Measurements from ENCODE around the gene PGAM1.

PGAM1 gene

DNA sequence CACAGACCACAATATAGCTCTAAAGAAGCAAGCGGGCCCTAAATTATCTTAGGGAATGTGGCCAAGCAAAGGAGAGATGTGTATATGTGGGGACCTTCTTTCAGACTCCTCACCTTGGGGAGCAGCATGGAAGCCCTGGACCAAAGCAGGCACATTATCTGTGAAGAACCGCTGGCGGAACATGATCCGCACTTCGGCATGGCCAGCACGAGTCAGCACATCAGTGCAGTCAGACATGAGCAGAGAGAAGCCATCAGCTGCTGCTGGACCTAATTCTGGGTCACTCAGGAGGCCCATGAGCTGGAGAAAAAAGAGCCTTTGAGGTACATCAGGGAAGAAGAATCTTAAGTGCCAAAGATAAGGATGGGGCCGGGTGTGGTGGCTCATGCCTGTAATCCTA is 33.9 kb downstream of the PGAM1 start:
- H3K18ac ChIP-seq (ENCODE audit: low read length), result no peak overlapping the region
- peaks cover 2% of the 10 kb centered on the region for H3K79me1 ChIP-seq (ENCODE audit: low read depth, low read length)
- H3K36me3 ChIP-seq (replicated peaks in 1 of 2; ENCODE audit: control insufficient read depth in 2 of 2, insufficient read depth in 2 of 2, low read length in 2 of 2), result peaks cover 63 to 99% of the 10 kb centered on the region in 2 donors
- no peaks in the 10 kb centered on the region for H3K4me1 ChIP-seq (ENCODE audit: control insufficient read depth in 2 of 2, insufficient read depth in 1 of 2, low read depth in 1 of 2, low read length in 2 of 2)
- no peak overlapping the region for H2BK12ac ChIP-seq (ENCODE audit: low read length)
- H2BK5ac ChIP-seq (ENCODE audit: low read length), result no peak overlapping the region
- no peak overlapping the region for H2BK120ac ChIP-seq (ENCODE audit: low read depth, low read length)
- WGBS, 2 donors (ENCODE audit: extremely low coverage in 2 of 2, insufficient read length in 2 of 2, insufficient replicate concordance in 1 of 2), result no CpG with 5 or more reads among the region's 7 CpGs
- no peak overlapping the region for H2AK5ac ChIP-seq (ENCODE audit: low read depth, low read length)
- no peak overlapping the region for H3K9ac ChIP-seq (ENCODE audit: low read depth, low read length, poor library complexity)
- no peaks in the 10 kb centered on the region for H3K27me3 ChIP-seq (ENCODE audit: control insufficient read depth in 3 of 3, insufficient read depth in 3 of 3, low read depth in 1 of 3, low read length in 3 of 3)
- no peak for DNase-seq (ENCODE audit: low spot score)
- H2AFZ ChIP-seq (ENCODE audit: low read length), result no peak overlapping the region
- H3K9me3 ChIP-seq (replicated peaks in 1 of 2; ENCODE audit: control insufficient read depth in 2 of 2, insufficient read depth in 1 of 2, low read depth in 1 of 2, low read length in 2 of 2), result no peaks in the 10 kb centered on the region
- no peak overlapping the region for H3K14ac ChIP-seq (ENCODE audit: low read length)
- no peak overlapping the region for H3K27ac ChIP-seq (replicated peaks; ENCODE audit: low read length)
- H3K4ac ChIP-seq (ENCODE audit: low read length), result no peak overlapping the region
- H2BK15ac ChIP-seq (ENCODE audit: low read length), result no peak overlapping the region
- no peak overlapping the region for H4K91ac ChIP-seq (ENCODE audit: low read depth, low read length, poor library complexity)
- no peak overlapping the region for H3K23ac ChIP-seq (ENCODE audit: low read depth, low read length, poor library complexity)
- H3K4me2 ChIP-seq (ENCODE audit: insufficient read depth, low read length, poor library complexity, severe bottlenecking), result no peak overlapping the region
- H3K4me3 ChIP-seq (ENCODE audit: low read length in 2 of 2), result no peak overlapping the region
- H4K8ac ChIP-seq (ENCODE audit: low read depth, low read length), result no peak overlapping the region

- H4K8ac ChIP-seq (ENCODE audit: low read depth, low read length), result no peak overlapping the region
- H3K4me1 ChIP-seq (ENCODE audit: control insufficient read depth in 2 of 2, insufficient read depth in 1 of 2, low read depth in 1 of 2, low read length in 2 of 2), result no peaks in the 10 kb centered on the region
- H3K23ac ChIP-seq (ENCODE audit: low read depth, low read length, poor library complexity), result no peak overlapping the region
- no peak overlapping the region for H3K18ac ChIP-seq (ENCODE audit: low read length)
- H3K27ac ChIP-seq (replicated peaks; ENCODE audit: low read length), result no peak overlapping the region
- no peak overlapping the region for H3K4me3 ChIP-seq (ENCODE audit: low read length in 2 of 2)
- H2AFZ ChIP-seq (ENCODE audit: low read length), result no peak overlapping the region
- H3K4ac ChIP-seq (ENCODE audit: low read length), result no peak overlapping the region
- H2BK120ac ChIP-seq (ENCODE audit: low read depth, low read length), result no peak overlapping the region
- DNase-seq (ENCODE audit: low spot score), result no peak
- H2BK12ac ChIP-seq (ENCODE audit: low read length), result no peak overlapping the region
- H3K14ac ChIP-seq (ENCODE audit: low read length), result no peak overlapping the region
- no CpG with 5 or more reads among the region's 2 CpGs for WGBS, 2 donors (ENCODE audit: extremely low coverage in 2 of 2, insufficient read length in 2 of 2, insufficient replicate concordance in 1 of 2)
- no peak overlapping the region for H2BK5ac ChIP-seq (ENCODE audit: low read length)
- no peaks in the 10 kb centered on the region for H3K9me3 ChIP-seq (replicated peaks in 1 of 2; ENCODE audit: control insufficient read depth in 2 of 2, insufficient read depth in 1 of 2, low read depth in 1 of 2, low read length in 2 of 2)
- no peak overlapping the region for H2AK5ac ChIP-seq (ENCODE audit: low read depth, low read length)
- H3K36me3 ChIP-seq (replicated peaks in 1 of 2; ENCODE audit: control insufficient read depth in 2 of 2, insufficient read depth in 2 of 2, low read length in 2 of 2), result peaks cover 69 to 98% of the 10 kb centered on the region in 2 donors
- H3K79me1 ChIP-seq (ENCODE audit: low read depth, low read length), result no peaks in the 10 kb centered on the region
- H2BK15ac ChIP-seq (ENCODE audit: low read length), result no peak overlapping the region
- no peak overlapping the region for H3K9ac ChIP-seq (ENCODE audit: low read depth, low read length, poor library complexity)
- H4K91ac ChIP-seq (ENCODE audit: low read depth, low read length, poor library complexity), result no peak overlapping the region
- no peaks in the 10 kb centered on the region for H3K27me3 ChIP-seq (ENCODE audit: control insufficient read depth in 3 of 3, insufficient read depth in 3 of 3, low read depth in 1 of 3, low read length in 3 of 3)
- no peak overlapping the region for H3K4me2 ChIP-seq (ENCODE audit: insufficient read depth, low read length, poor library complexity, severe bottlenecking)
These were observed 36.3 kb downstream of the PGAM1 start for GRCh38 chr10:97462309-97462708.

GRCh38 chr10:97463363-97464132 is 37.6 kb downstream of the PGAM1 start:
- Histone ChIP-seq H3K14ac (ENCODE audit: low read length) (no peak overlapping the region), H3K9ac (ENCODE audit: low read depth, low read length, poor library complexity) (no peak overlapping the region), H2BK120ac (ENCODE audit: low read depth, low read length) (no peak overlapping the region), H2AK5ac (ENCODE audit: low read depth, low read length) (no peak overlapping the region), H4K8ac (ENCODE audit: low read depth, low read length) (no peak overlapping the region), H2BK5ac (ENCODE audit: low read length) (no peak overlapping the region), H2BK15ac (ENCODE audit: low read length) (no peak overlapping the region), H2AFZ (ENCODE audit: low read length) (no peak overlapping the region), H3K4me3 (ENCODE audit: low read length in 2 of 2) (no peak overlapping the region), H3K23ac (ENCODE audit: low read depth, low read length, poor library complexity) (no peak overlapping the region), H4K91ac (ENCODE audit: low read depth, low read length, poor library complexity) (no peak overlapping the region), H3K9me3 (replicated peaks in 1 of 2; ENCODE audit: control insufficient read depth in 2 of 2, insufficient read depth in 1 of 2, low read depth in 1 of 2, low read length in 2 of 2) (no peaks in the 10 kb centered on the region), H3K18ac (ENCODE audit: low read length) (no peak overlapping the region), H3K4me2 (ENCODE audit: insufficient read depth, low read length, poor library complexity, severe bottlenecking) (no peak overlapping the region), H3K27ac (replicated peaks; ENCODE audit: low read length) (no peak overlapping the region), H2BK12ac (ENCODE audit: low read length) (no peak overlapping the region), H3K36me3 (replicated peaks in 1 of 2; ENCODE audit: control insufficient read depth in 2 of 2, insufficient read depth in 2 of 2, low read length in 2 of 2) (peaks cover 69 to 100% of the 10 kb centered on the region in 2 donors), H3K4me1 (ENCODE audit: control insufficient read depth in 2 of 2, insufficient read depth in 1 of 2, low read depth in 1 of 2, low read length in 2 of 2) (no peaks in the 10 kb centered on the region), H3K27me3 (ENCODE audit: control insufficient read depth in 3 of 3, insufficient read depth in 3 of 3, low read depth in 1 of 3, low read length in 3 of 3) (no peaks in the 10 kb centered on the region), H3K79me1 (ENCODE audit: low read depth, low read length) (no peaks in the 10 kb centered on the region), H3K4ac (ENCODE audit: low read length) (no peak overlapping the region)
- WGBS, 2 donors (ENCODE audit: extremely low coverage in 2 of 2, insufficient read length in 2 of 2, insufficient replicate concordance in 1 of 2), result no CpG with 5 or more reads among the region's 4 CpGs
- peak; percentile 39 for DNase-seq (ENCODE audit: low spot score)

- H3K9ac ChIP-seq (ENCODE audit: low read depth, low read length, poor library complexity), result no peak overlapping the region
- H3K4me1 ChIP-seq (ENCODE audit: control insufficient read depth in 2 of 2, insufficient read depth in 1 of 2, low read depth in 1 of 2, low read length in 2 of 2), result no peaks in the 10 kb centered on the region
- H3K4me2 ChIP-seq (ENCODE audit: insufficient read depth, low read length, poor library complexity, severe bottlenecking), result no peak overlapping the region
- no peaks in the 10 kb centered on the region for H3K27me3 ChIP-seq (ENCODE audit: control insufficient read depth in 3 of 3, insufficient read depth in 3 of 3, low read depth in 1 of 3, low read length in 3 of 3)
- H3K4ac ChIP-seq (ENCODE audit: low read length), result no peak overlapping the region
- no peak overlapping the region for H2BK5ac ChIP-seq (ENCODE audit: low read length)
- no peaks in the 10 kb centered on the region for H3K9me3 ChIP-seq (replicated peaks in 1 of 2; ENCODE audit: control insufficient read depth in 2 of 2, insufficient read depth in 1 of 2, low read depth in 1 of 2, low read length in 2 of 2)
- no peak overlapping the region for H3K4me3 ChIP-seq (ENCODE audit: low read length in 2 of 2)
- no peak overlapping the region for H2BK120ac ChIP-seq (ENCODE audit: low read depth, low read length)
- H3K14ac ChIP-seq (ENCODE audit: low read length), result no peak overlapping the region
- no peak for DNase-seq (ENCODE audit: low spot score)
- peaks cover 67 to 99% of the 10 kb centered on the region in 2 donors for H3K36me3 ChIP-seq (replicated peaks in 1 of 2; ENCODE audit: control insufficient read depth in 2 of 2, insufficient read depth in 2 of 2, low read length in 2 of 2)
- H2BK12ac ChIP-seq (ENCODE audit: low read length), result no peak overlapping the region
- no peak overlapping the region for H4K8ac ChIP-seq (ENCODE audit: low read depth, low read length)
- no CpG with 5 or more reads among the region's 1 CpG for WGBS, 2 donors (ENCODE audit: extremely low coverage in 2 of 2, insufficient read length in 2 of 2, insufficient replicate concordance in 1 of 2)
- H3K27ac ChIP-seq (replicated peaks; ENCODE audit: low read length), result no peak overlapping the region
- no peaks in the 10 kb centered on the region for H3K79me1 ChIP-seq (ENCODE audit: low read depth, low read length)
- no peak overlapping the region for H2BK15ac ChIP-seq (ENCODE audit: low read length)
- H2AFZ ChIP-seq (ENCODE audit: low read length), result no peak overlapping the region
- no peak overlapping the region for H3K23ac ChIP-seq (ENCODE audit: low read depth, low read length, poor library complexity)
- no peak overlapping the region for H2AK5ac ChIP-seq (ENCODE audit: low read depth, low read length)
- no peak overlapping the region for H4K91ac ChIP-seq (ENCODE audit: low read depth, low read length, poor library complexity)
- no peak overlapping the region for H3K18ac ChIP-seq (ENCODE audit: low read length)
These were observed 38.2 kb downstream of the PGAM1 start for GRCh38 chr10:97464226-97464625.

Data from neuronal stem cell (in vitro differentiated cells).